Calu3 (cell line): Measurements from ENCODE around the gene CPSF3. TPM values are rescaled to one million over a fixed set of nuclear protein-coding genes. Genes with fewer than 3 reads are reported as not detected.

ENCODE experiments used
- BruUV-seq: library from RNA; stranded (reverse); fragments of 400-500 nt; replicated peaks from 2 replicates; lab custom pipeline; 2021; lab: Mats Ljungman, UMichigan
- CTCF ChIA-PET: fragments of 300-600 bp; sonication (Branson Sonifier 250); formaldehyde crosslinking; loops from one replicate; lab custom pipeline; 2022; ENCODE audit warnings: antibody characterized with exemption; lab: Charles Lee
- DNase-seq: peaks from one replicate; pipeline ENCODE4 v3.0.0; 2022
- H3K27ac Mint-ChIP-seq: one replicate; pipeline ENCODE4 v1.8.0; 2022; ENCODE audit warnings: mixed read lengths; ENCODE audit not compliant: unreplicated experiment
- H3K27me3 Mint-ChIP-seq: one replicate; pipeline ENCODE4 v1.8.0; 2022; ENCODE audit warnings: mixed read lengths; ENCODE audit not compliant: unreplicated experiment
- H3K36me3 Mint-ChIP-seq: one replicate; pipeline ENCODE4 v1.8.0; 2022; ENCODE audit warnings: mild to moderate bottlenecking, moderate library complexity, mixed read lengths; ENCODE audit not compliant: insufficient read depth, unreplicated experiment
- H3K4me1 Mint-ChIP-seq: one replicate; pipeline ENCODE4 v1.8.0; 2022; ENCODE audit warnings: mild to moderate bottlenecking, low read depth, mixed read lengths; ENCODE audit not compliant: unreplicated experiment
- H3K4me3 Mint-ChIP-seq: one replicate; pipeline ENCODE4 v1.8.0; 2022; ENCODE audit warnings: mild to moderate bottlenecking, low read depth, moderate library complexity, mixed read lengths; ENCODE audit not compliant: unreplicated experiment
- H3K9me3 Mint-ChIP-seq: one replicate; pipeline ENCODE4 v1.8.0; 2022; ENCODE audit warnings: low read depth, mixed read lengths; ENCODE audit not compliant: unreplicated experiment
- CTCF ChIP-seq: fragments of 200-600 bp; IDR thresholded peaks from one replicate; pipeline ENCODE4 v1.8.0; 2022; ENCODE audit warnings: antibody characterized with exemption; ENCODE audit not compliant: unreplicated experiment
- intact Hi-C: fragments of 100-400 bp; cut with micrococcal nuclease; formaldehyde crosslinking; loops from one replicate; pipeline ENCODE4 v1.10.0; 2022; ENCODE audit not compliant: unreplicated experiment
- total RNA-seq: library from RNA; stranded (reverse); gene quantifications from 2 replicates; pipeline ENCODE4 v1.2.3, GENCODE V29; 2022

The CPSF3 gene
- total RNA-seq, 1 experiment from 2014 or later = 56.7 TPM

DNA sequence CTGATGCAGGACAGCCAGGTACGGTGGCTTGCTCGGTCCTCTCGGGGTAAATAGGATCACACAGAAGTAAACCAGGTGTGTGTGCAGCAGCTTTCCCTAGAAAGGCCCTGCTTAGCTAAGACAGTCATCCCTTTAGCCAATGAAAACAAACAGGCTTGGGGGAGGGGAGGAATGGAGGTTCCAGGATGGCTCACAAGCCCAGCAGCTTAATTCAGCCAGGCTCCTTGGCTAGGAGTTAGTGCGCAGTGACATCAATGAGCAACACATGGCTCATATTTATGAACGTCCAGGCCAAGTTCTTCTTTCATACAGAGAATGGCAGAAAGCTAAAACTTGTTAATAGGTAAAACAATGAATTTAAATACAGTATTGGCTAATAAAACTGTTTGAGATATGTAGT is 61.1 kb downstream of the CPSF3 start:
- Mint-ChIP-seq H3K4me3 (no peak overlapping the region), H3K4me1 (no peaks in the 10 kb centered on the region), H3K9me3 (no peaks in the 10 kb centered on the region), H3K27ac (no peak overlapping the region), H3K27me3 (no peaks in the 10 kb centered on the region), H3K36me3 (peaks cover 51% of the 10 kb centered on the region)
- DNase-seq = no peak
- intact Hi-C loops = no loop called here
- no peak for TF ChIP-seq CTCF
- BruUV-seq = no TSS peak
- CTCF ChIA-PET = no interaction called here

GRCh38 chr2:9488583-9489547 is 65.4 kb downstream of the CPSF3 start:
- no peak for TF ChIP-seq CTCF
- intact Hi-C loops = no loop called here
- Mint-ChIP-seq H3K36me3 (peaks cover 51% of the 10 kb centered on the region), H3K27me3 (no peaks in the 10 kb centered on the region), H3K9me3 (no peaks in the 10 kb centered on the region), H3K4me1 (no peaks in the 10 kb centered on the region), H3K4me3 (no peak overlapping the region), H3K27ac (no peak overlapping the region)
- CTCF ChIA-PET = no interaction called here
- BruUV-seq = no TSS peak
- DNase-seq = no peak

GRCh38 chr2:9490789-9491188 is 67.3 kb downstream of the CPSF3 start:
- DNase-seq = no peak
- Mint-ChIP-seq H3K27me3 (no peaks in the 10 kb centered on the region), H3K27ac (no peak overlapping the region), H3K4me3 (no peak overlapping the region), H3K4me1 (no peaks in the 10 kb centered on the region), H3K9me3 (no peaks in the 10 kb centered on the region), H3K36me3 (peaks cover 38% of the 10 kb centered on the region)
- CTCF ChIA-PET = no interaction called here
- no TSS peak for BruUV-seq
- TF ChIP-seq CTCF = no peak
- intact Hi-C loops = no loop called here

GRCh38 chr2:9492927-9493326 is 69.5 kb downstream of the CPSF3 start:
- H3K4me3 Mint-ChIP-seq = no peak overlapping the region
- CTCF ChIA-PET = no interaction called here

More at GRCh38 chr2:9492927-9493326, 69.5 kb downstream of the CPSF3 start:
- no peaks in the 10 kb centered on the region for H3K27me3 Mint-ChIP-seq
- DNase-seq = no peak
- no peak overlapping the region for H3K27ac Mint-ChIP-seq
- peaks cover 47% of the 10 kb centered on the region for H3K36me3 Mint-ChIP-seq
- TF ChIP-seq CTCF = no peak
- no TSS peak for BruUV-seq
- no peaks in the 10 kb centered on the region for H3K9me3 Mint-ChIP-seq
- no peaks in the 10 kb centered on the region for H3K4me1 Mint-ChIP-seq
- intact Hi-C loops = no loop called here
